K562 (cell line): Measurements from ENCODE around the gene CHTF8. TPM values are rescaled to one million over a fixed set of nuclear protein-coding genes. Genes with fewer than 3 reads are reported as not detected.

Experiments used
- ATAC-seq: fragments of 200-7000 bp; cut with Tn5 transposase; 3 replicates; pipeline ENCODE4 v1.9.1; 2020; ENCODE audit warnings: moderate library complexity
- BruUV-seq: library from RNA; stranded (reverse); fragments of 400-500 nt; replicated peaks from 2 replicates; lab custom pipeline; 2021; lab: Mats Ljungman, UMichigan
- CTCF ChIA-PET: fragments of 300-600 bp; formaldehyde crosslinking; extraction: SDS; loops from one replicate; lab custom pipeline; 2021; ENCODE audit warnings: low intra/inter-chr PET ratio; lab: Yijun Ruan, JAX
- POLR2A ChIA-PET: fragments of 300-600, 350-650 bp; sonication (Branson Sonifier 250); formaldehyde crosslinking; extraction: SDS; loops from one replicate; lab custom pipeline; 2021; ENCODE audit warnings: antibody characterized with exemption, inconsistent platforms; lab: Yijun Ruan, JAX
- DNase-seq, 4 experiments: peaks; one replicate each; pipeline versions ENCODE4 v3.0.0 to v3.0.0-alpha.2; 2011 to 2018; ENCODE audit warnings: low spot score in 3 of 4, mixed read lengths in 3 of 4; ENCODE audit errors: extremely low read depth in 1 of 4
- FAIRE-seq: peaks from 2 replicates; lab custom pipeline; 2011; peaks lifted over from hg19 to GRCh38; lab: Jason Lieb, UNC
- H2AFZ ChIP-seq: 2 replicates; pipeline ENCODE4 v1.6.0; 2011; ENCODE audit warnings: low read depth, low read length, control low read depth, inconsistent platforms
- H3K27ac ChIP-seq: fragments of 200-600 bp; 3 replicates; pipeline ENCODE4 v1.8.0; 2011; ENCODE audit warnings: low read depth, mild to moderate bottlenecking, control low read depth, inconsistent platforms, low read length, moderate library complexity, mixed read lengths; ENCODE audit errors: extremely low read depth
- H3K27me3 ChIP-seq, 2 experiments: fragments of 300-600 bp in 1 of 2; 2 replicates in 1 of 2; 3 replicates in 1 of 2; pipeline versions ENCODE4 v1.6.0 to v1.8.0; 2011; ENCODE audit warnings: inconsistent platforms in 2 of 2, low read length in 2 of 2, mild to moderate bottlenecking in 1 of 2, mixed read lengths in 1 of 2, moderate library complexity in 1 of 2; ENCODE audit not compliant: control insufficient read depth in 2 of 2, insufficient read depth in 2 of 2
- H3K36me3 ChIP-seq: fragments of 300-600 bp; 3 replicates; pipeline ENCODE4 v1.8.0; 2011; ENCODE audit warnings: mild to moderate bottlenecking, low read length, inconsistent platforms; ENCODE audit not compliant: control insufficient read depth, insufficient read depth
- H3K4me1 ChIP-seq, 2 experiments: fragments of 200-600 bp in 1 of 2; replicated peaks in 1 of 2; 2 replicates in 1 of 2; 3 replicates in 1 of 2; pipeline versions ENCODE4 v1.5.1 to v1.8.0; 2011; ENCODE audit warnings: inconsistent platforms in 2 of 2, low read length in 2 of 2, mild to moderate bottlenecking in 1 of 2, mixed read lengths in 1 of 2, moderate library complexity in 1 of 2; ENCODE audit not compliant: control insufficient read depth in 2 of 2, insufficient read depth in 2 of 2
- H3K4me2 ChIP-seq: 2 replicates; pipeline ENCODE4 v1.6.1; 2011; ENCODE audit warnings: low read length, control low read depth, inconsistent platforms, mixed read lengths; ENCODE audit not compliant: insufficient read depth
- H3K4me3 ChIP-seq: fragments of 200-600 bp; sonication (generic), shearing (Covaris generic); 2 replicates; pipeline ENCODE4 v1.5.1; 2016; ENCODE audit warnings: control low read depth, inconsistent platforms
- H3K79me2 ChIP-seq: fragments of 200-600 bp; 3 replicates; pipeline ENCODE4 v1.8.0; 2011; ENCODE audit warnings: low read length, inconsistent platforms; ENCODE audit not compliant: control insufficient read depth, insufficient read depth
- H3K9ac ChIP-seq, 2 experiments: 2 replicates each; pipeline versions ENCODE4 v1.6.0 to v1.6.1; 2011; ENCODE audit warnings: low read depth in 2 of 2, low read length in 2 of 2, control low read depth in 1 of 2, inconsistent platforms in 1 of 2, mild to moderate bottlenecking in 1 of 2, mixed read lengths in 1 of 2; ENCODE audit not compliant: insufficient read depth in 1 of 2
- H3K9me1 ChIP-seq: one replicate; pipeline ENCODE4 v1.6.0; 2011; ENCODE audit warnings: inconsistent platforms, mild to moderate bottlenecking, low read length, moderate library complexity; ENCODE audit not compliant: control insufficient read depth, insufficient read depth
- H3K9me3 ChIP-seq: replicated peaks from 2 replicates; pipeline ENCODE4 v1.5.1; 2011; ENCODE audit warnings: low read depth, low read length, inconsistent platforms; ENCODE audit not compliant: control insufficient read depth, insufficient read depth
- H4K20me1 ChIP-seq: replicated peaks from 2 replicates; pipeline ENCODE4 v1.6.1; 2011; ENCODE audit warnings: low read length, inconsistent platforms, mixed read lengths; ENCODE audit not compliant: control insufficient read depth, insufficient read depth
- CBX2 ChIP-seq: fragments of 200-600 bp; sonication (generic); IDR thresholded peaks from one replicate; pipeline ENCODE4 v1.6.1; 2012; ENCODE audit warnings: mild to moderate bottlenecking, low read length, inconsistent platforms; ENCODE audit not compliant: insufficient read depth, poor library complexity, severe bottlenecking
- MEF2D ChIP-seq: conservative IDR thresholded peaks from 2 replicates; pipeline ENCODE4 v1.6.1; 2016; ENCODE audit warnings: low read depth, missing genetic modification characterization, missing compliant biosample characterization
- WGBS: fragments of 100-300 bp; shearing (Covaris generic); methylation state at CpG from one replicate; pipeline ENCODE4 v1.1.6; 2016; ENCODE audit warnings: low coverage, mixed read lengths; ENCODE audit not compliant: insufficient coverage; ENCODE audit errors: missing lambda C conversion rate; 5-methylcytosine and 5-hydroxymethylcytosine counted together
- in situ Hi-C: fragments of 300-500 bp; cut with MboI; formaldehyde crosslinking; loops from 4 replicates; pipeline ENCODE4 v1.15.0; 2018; ENCODE audit warnings: inconsistent platforms, mixed read lengths
- intact Hi-C: fragments of 100-400 bp; cut with micrococcal nuclease; formaldehyde crosslinking; loops from 2 replicates; pipeline ENCODE4 v1.14.2; 2022
- polyA plus RNA-seq, 8 experiments: library from polyadenylated mRNA; depleted of rRNA in 4 of 8; stranded (reverse) in 5 of 8; unstranded in 3 of 8; fragments of >200 nt; fragmentation: Nextera tagmentation in 2 of 8; fragmentation: Illumina TruSeq in 1 of 8; extraction: Ambion mirVana in 2 of 8; extraction: Trizol in 1 of 8; gene quantifications; 2 replicates each; pipeline versions ENCODE4 v1.2.1 to v1.2.3, GENCODE V29; 2011 to 2014; ENCODE audit warnings: inconsistent platforms in 1 of 8, missing spikeins in 1 of 8
- total RNA-seq, 7 experiments: library from RNA; depleted of rRNA in 6 of 7; stranded (reverse); fragments of >200 nt in 6 of 7; fragmentation: Illumina TruSeq in 2 of 7; extraction: Trizol in 2 of 7; gene quantifications; 2 replicates each; pipeline versions ENCODE4 v1.2.1 to v1.2.3, GENCODE V29; 2011 to 2021; ENCODE audit warnings: low replicate concordance in 1 of 7

The CHTF8 gene
- total and polyA plus RNA-seq, 9 of the 15 experiments (the other 6 are each of a cell fraction or from before 2014, with no cell fraction given): 20.2 to 199 (median 108) TPM

- TF ChIP-seq MEF2D (no peak), CBX2 (no peak)
- TF ChIP-seq, all 486 proteins: peak for 0
- H3K79me2 ChIP-seq: no peaks in the 10 kb centered on the region
- H3K36me3 ChIP-seq: peaks cover 82% of the 10 kb centered on the region
- BruUV-seq: no TSS peak
- H3K4me3 ChIP-seq: no peak overlapping the region
- 97% methylated on average over 7 of the region's 7 CpGs for WGBS
- FAIRE-seq (no peak), ATAC-seq (no peak), DNase-seq (no peak)
- intact Hi-C loops (no loop called here), in situ Hi-C loops (no loop called here)
- H3K27ac ChIP-seq: no peak overlapping the region
- H3K9me1 ChIP-seq: no peaks in the 10 kb centered on the region
- no peak overlapping the region for H3K9ac ChIP-seq
- H3K9me3 ChIP-seq: no peaks in the 10 kb centered on the region
- H3K27me3 ChIP-seq: no peaks in the 10 kb centered on the region
- no peaks in the 10 kb centered on the region; the same call in none of the 2 replicates for H4K20me1 ChIP-seq
- ChIA-PET POLR2A (interaction anchor here (0.6 to 2.0 kb wide), 7 partner anchors 8 to 161 kb away, joined by 3 to 4 read pairs (median 3); no protein-coding TSS in a partner anchor), CTCF (no interaction called here)
- H3K4me2 ChIP-seq: no peak overlapping the region
- no peak overlapping the region for H2AFZ ChIP-seq
- H3K4me1 ChIP-seq: peaks cover 0 to 6% of the 10 kb centered on the region in 2 experiments; a peak in 4 of 5 replicates
These were observed 34.9 kb upstream of the CHTF8 start for GRCh38 chr16:69166946-69167930.
